ENCODE results near the gene TIPIN. TPM values are rescaled to one million over a fixed set of nuclear protein-coding genes. Genes with fewer than 3 reads are reported as not detected.

Gene TIPIN
- polyA plus RNA-seq, 3 donors, result 1.4 to 4.0 (median 3.7) TPM

- no peak for TF ChIP-seq CTCF (IDR thresholded peaks at IDR 0.05)
- H3K9ac ChIP-seq (ENCODE audit: insufficient read depth, low read length, poor library complexity, severe bottlenecking), result no peak overlapping the region
- no peaks in the 10 kb centered on the region for H3K27me3 Mint-ChIP-seq (ENCODE audit: low read depth in 3 of 3)
- no peak overlapping the region for H3K4me3 Mint-ChIP-seq
- peak in 1 of 3 donors; percentile 25 for DNase-seq
- no peaks in the 10 kb centered on the region for H3K9me3 Mint-ChIP-seq
- peaks cover 100% of the 10 kb centered on the region for H4K20me1 ChIP-seq (ENCODE audit: insufficient read depth, low read length)
- peaks cover 6 to 20% of the 10 kb centered on the region in 2 donors for H3K36me3 ChIP-seq (replicated peaks in 1 of 2; ENCODE audit: control insufficient read depth in 1 of 2, insufficient read depth in 2 of 2, low read length in 2 of 2)
- H3K4me1 Mint-ChIP-seq, result peaks cover 67% of the 10 kb centered on the region
- peaks cover 100% of the 10 kb centered on the region for H3K79me2 ChIP-seq (ENCODE audit: insufficient read depth, low read length)
- intact Hi-C loops (cut with micrococcal nuclease), result no loop called here
- H2AFZ ChIP-seq (ENCODE audit: insufficient read depth, low read depth, low read length, poor library complexity, severe bottlenecking), result no peak overlapping the region
- H3K36me3 Mint-ChIP-seq, result peaks cover 34% of the 10 kb centered on the region in 2 donors
- H3K4me1 ChIP-seq (ENCODE audit: control insufficient read depth in 1 of 2, insufficient read depth in 2 of 2, low read length in 2 of 2), result peaks cover 23 to 47% of the 10 kb centered on the region in 2 donors
- H3K27ac ChIP-seq (ENCODE audit: low read depth in 1 of 2, low read length in 2 of 2), result no peak overlapping the region
- H3K4me2 ChIP-seq (replicated peaks; ENCODE audit: extremely low read depth, low read length, poor library complexity, severe bottlenecking), result no peak overlapping the region
- H3K27ac Mint-ChIP-seq, result peak overlapping the region in 1 of 7 donors; percentile 23
- H3K27me3 ChIP-seq (ENCODE audit: control insufficient read depth in 2 of 2, insufficient read depth in 2 of 2, low read length in 2 of 2), result no peaks in the 10 kb centered on the region
- 83% methylated on average over 1 of the region's 3 CpGs for WGBS (ENCODE audit: insufficient coverage)
- no peak overlapping the region for H3K4me3 ChIP-seq (replicated peaks in 1 of 3; ENCODE audit: low read depth in 2 of 3, low read length in 3 of 3)
- no peaks in the 10 kb centered on the region for H3K9me3 ChIP-seq (replicated peaks in 1 of 2; ENCODE audit: control insufficient read depth in 1 of 2, insufficient read depth in 1 of 2, low read length in 2 of 2)
Measured at GRCh38 chr15:66402761-66403284, 46.3 kb upstream of the TIPIN start.

GRCh38 chr15:66401130-66402021 lies 44.9 kb upstream of the TIPIN start:
- intact Hi-C loops (cut with micrococcal nuclease), result no loop called here
- no peak overlapping the region for H3K4me3 ChIP-seq (replicated peaks in 1 of 3; ENCODE audit: low read depth in 2 of 3, low read length in 3 of 3)
- H3K4me1 Mint-ChIP-seq, result peaks cover 61% of the 10 kb centered on the region
- no peak overlapping the region for H3K4me3 Mint-ChIP-seq
- 40% methylated on average over 7 of the region's 8 CpGs for WGBS (ENCODE audit: insufficient coverage)
- no peaks in the 10 kb centered on the region for H3K27me3 ChIP-seq (ENCODE audit: control insufficient read depth in 2 of 2, insufficient read depth in 2 of 2, low read length in 2 of 2)
- H3K9me3 ChIP-seq (replicated peaks in 1 of 2; ENCODE audit: control insufficient read depth in 1 of 2, insufficient read depth in 1 of 2, low read length in 2 of 2), result no peaks in the 10 kb centered on the region
- peaks cover 8 to 24% of the 10 kb centered on the region in 2 donors for H3K36me3 ChIP-seq (replicated peaks in 1 of 2; ENCODE audit: control insufficient read depth in 1 of 2, insufficient read depth in 2 of 2, low read length in 2 of 2)
- H3K27ac Mint-ChIP-seq, result peak overlapping the region in 2 of 7 donors; percentile 22 to 82
- no peak for TF ChIP-seq CTCF (IDR thresholded peaks at IDR 0.05)
- H3K9me3 Mint-ChIP-seq, result no peaks in the 10 kb centered on the region
- H3K4me2 ChIP-seq (replicated peaks; ENCODE audit: extremely low read depth, low read length, poor library complexity, severe bottlenecking), result no peak overlapping the region
- peaks cover 37 to 44% of the 10 kb centered on the region in 2 donors for H3K36me3 Mint-ChIP-seq
- H3K4me1 ChIP-seq (ENCODE audit: control insufficient read depth in 1 of 2, insufficient read depth in 2 of 2, low read length in 2 of 2), result peaks cover 17 to 42% of the 10 kb centered on the region in 2 donors
- H4K20me1 ChIP-seq (ENCODE audit: insufficient read depth, low read length), result peaks cover 95% of the 10 kb centered on the region
- H2AFZ ChIP-seq (ENCODE audit: insufficient read depth, low read depth, low read length, poor library complexity, severe bottlenecking), result no peak overlapping the region
- no peak for DNase-seq
- H3K27ac ChIP-seq (ENCODE audit: low read depth in 1 of 2, low read length in 2 of 2), result no peak overlapping the region
- peaks cover 100% of the 10 kb centered on the region for H3K79me2 ChIP-seq (ENCODE audit: insufficient read depth, low read length)
- H3K9ac ChIP-seq (ENCODE audit: insufficient read depth, low read length, poor library complexity, severe bottlenecking), result no peak overlapping the region
- no peaks in the 10 kb centered on the region for H3K27me3 Mint-ChIP-seq (ENCODE audit: low read depth in 3 of 3)

All from CD14-positive monocyte (primary cell).